ENCODE results near the gene GPNMB.

The GPNMB gene

GRCh38 chr7:23275912-23276311, 29.3 kb downstream of the GPNMB start:
- no peak for DNase-seq

- DNase-seq: no peak
Observed at GRCh38 chr7:23276376-23276775, 29.8 kb downstream of the GPNMB start.

GRCh38 chr7:23276947-23277346, 30.4 kb downstream of the GPNMB start:
- no peak for DNase-seq

GRCh38 chr7:23277359-23277989, 30.9 kb downstream of the GPNMB start:
- DNase-seq: no peak

- DNase-seq: no peak
Observed at GRCh38 chr7:23279819-23280525, 33.4 kb downstream of the GPNMB start.

DNA sequence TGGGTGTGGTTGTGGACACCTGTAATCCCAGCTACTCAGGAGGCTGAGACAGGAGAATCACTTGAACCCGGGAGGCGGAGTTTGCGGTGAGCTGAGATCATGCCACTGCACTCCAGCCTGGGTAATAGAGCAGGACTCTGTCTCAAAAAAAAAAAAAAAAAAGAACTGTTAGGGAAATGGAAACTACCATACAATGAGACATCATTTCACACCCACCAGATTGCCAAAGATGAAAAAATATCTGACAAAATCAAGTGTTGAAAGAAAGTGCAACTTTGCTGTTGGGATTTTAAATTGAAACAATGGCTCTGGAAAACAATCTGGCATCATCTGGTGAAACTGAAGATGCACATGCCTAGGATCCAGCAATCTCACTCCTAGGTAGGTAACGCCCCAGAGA, 36.5 kb downstream of the GPNMB start:
- DNase-seq: no peak

GRCh38 chr7:23284871-23285270, 38.3 kb downstream of the GPNMB start:
- no peak for DNase-seq

DNA sequence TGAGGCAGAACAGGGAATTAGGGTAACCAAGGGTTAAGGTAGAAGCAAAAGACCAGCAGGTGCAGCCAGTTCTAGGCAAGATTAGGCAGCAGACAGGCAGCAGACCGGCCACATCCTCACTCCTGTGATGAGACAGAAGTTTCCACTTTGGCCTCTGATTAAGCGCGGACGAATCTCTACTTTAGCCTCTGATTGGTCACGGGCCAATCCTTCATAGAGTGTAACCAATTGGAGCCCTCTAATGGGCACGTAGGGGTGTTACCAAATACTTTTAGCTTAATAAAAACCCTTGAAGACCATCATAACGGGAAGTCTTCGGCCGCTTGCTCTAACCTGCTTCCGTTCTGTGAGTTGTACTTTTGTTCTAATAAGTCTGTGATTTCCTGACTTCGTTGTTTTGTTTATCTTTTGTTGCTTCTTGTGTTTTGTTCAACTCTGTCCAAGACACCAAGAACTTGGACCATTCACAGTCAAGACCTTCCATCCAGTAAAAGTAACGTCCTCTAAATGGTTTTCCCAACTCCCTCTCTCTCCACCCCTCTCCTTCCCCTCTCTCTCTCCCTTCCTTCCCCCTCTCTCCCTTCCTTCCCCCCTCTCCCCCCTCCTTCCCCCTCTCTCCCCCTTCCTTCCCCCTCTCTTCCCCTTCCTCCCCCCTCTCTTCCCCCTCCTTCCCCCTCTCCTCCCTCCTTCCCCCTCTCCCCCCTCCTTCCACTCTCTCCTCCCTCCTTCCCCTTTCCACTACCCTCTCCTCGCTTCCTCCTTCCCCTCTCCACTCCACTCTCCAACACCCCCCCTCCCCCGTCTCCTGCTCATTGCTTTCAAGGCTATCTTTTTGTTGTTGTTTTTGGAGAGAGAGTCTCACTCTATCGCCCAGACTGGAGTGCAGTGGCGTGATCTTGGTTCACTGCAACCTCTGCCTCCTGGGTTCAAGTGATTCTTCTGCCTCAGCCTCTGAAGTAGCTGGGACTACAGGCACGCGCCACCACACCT, 39.4 kb downstream of the GPNMB start:
- DNase-seq: no peak

- no peak for DNase-seq
Observed at GRCh38 chr7:23287612-23288011, 41.0 kb downstream of the GPNMB start.

- no peak for DNase-seq
Observed at GRCh38 chr7:23290993-23291392, 44.4 kb downstream of the GPNMB start.

DNA sequence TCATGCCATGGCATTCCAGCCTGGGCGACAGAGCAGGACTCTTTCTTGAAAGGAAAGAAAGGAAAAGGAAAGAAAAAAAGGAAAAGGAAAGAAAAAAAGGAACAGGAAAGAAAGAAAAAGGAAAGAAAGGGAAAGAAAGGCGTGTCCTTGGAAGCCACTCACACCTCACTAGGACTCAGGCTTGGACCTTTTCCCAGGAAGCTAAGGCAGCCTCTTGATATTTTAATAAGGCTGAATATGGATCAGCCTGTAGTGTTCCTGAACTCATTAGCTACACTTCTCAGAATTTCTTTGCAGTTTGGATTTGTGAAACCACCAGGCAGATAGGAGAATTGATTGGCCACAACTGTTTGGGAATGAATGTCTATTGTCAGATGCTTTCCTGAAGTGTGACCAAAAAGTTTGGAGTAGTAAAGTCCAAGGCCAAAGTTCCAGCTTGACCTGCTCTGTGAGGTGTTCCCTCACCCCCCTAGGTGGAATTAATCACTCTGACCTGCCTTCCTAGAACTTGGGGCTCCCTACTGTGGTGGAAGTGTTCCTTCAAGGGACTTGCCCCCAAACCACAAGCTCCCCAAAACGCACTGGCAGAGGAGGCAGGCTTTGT, 45.5 kb downstream of the GPNMB start:
- DNase-seq: no peak

- no peak for DNase-seq
Observed at GRCh38 chr7:23292623-23293022, 46.0 kb downstream of the GPNMB start.

- DNase-seq: no peak
Observed at GRCh38 chr7:23293500-23294073, 47.0 kb downstream of the GPNMB start.

DNA sequence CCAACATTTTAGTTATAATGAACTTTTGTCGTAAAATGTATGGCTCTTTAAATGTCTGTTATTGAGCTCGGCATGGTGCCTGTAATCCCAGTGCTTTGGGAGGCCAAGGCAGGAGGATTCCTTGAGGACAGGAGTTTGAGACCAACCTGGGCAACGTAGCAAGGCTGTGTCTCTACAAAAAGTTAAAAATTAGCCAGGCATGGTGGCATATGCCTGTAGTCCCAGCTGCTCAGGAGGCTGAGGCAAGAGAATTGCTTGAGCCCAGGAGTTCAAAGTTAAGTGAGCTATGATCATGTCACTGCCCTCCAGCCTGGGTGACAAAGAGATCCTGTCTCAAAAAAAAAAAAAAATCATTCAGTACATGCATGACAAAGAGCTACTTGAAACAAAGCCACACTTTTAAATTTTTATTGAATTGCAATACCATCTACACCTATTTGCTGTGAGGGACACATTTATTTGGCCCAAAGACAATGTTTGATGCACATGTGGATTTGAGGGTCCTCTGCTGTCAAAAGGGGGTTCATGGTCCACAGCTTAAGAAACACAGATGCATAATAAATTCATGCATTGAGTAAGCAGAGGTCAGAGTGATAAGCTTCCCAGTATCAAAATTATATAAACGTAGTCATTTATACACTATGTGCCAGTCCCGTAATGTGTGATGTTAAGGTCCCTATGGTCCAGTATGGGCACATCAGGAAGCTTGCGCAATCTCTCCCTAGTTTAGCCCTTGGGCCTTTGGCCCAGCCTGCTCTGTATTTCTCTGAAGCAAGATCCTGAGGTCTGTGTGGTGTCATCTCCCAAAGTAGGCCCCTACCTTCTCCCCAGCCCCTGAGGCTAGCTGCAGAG, 48.2 kb downstream of the GPNMB start:
- DNase-seq: no peak

GRCh38 chr7:23295401-23295697, 48.8 kb downstream of the GPNMB start:
- DNase-seq: no peak

DNA sequence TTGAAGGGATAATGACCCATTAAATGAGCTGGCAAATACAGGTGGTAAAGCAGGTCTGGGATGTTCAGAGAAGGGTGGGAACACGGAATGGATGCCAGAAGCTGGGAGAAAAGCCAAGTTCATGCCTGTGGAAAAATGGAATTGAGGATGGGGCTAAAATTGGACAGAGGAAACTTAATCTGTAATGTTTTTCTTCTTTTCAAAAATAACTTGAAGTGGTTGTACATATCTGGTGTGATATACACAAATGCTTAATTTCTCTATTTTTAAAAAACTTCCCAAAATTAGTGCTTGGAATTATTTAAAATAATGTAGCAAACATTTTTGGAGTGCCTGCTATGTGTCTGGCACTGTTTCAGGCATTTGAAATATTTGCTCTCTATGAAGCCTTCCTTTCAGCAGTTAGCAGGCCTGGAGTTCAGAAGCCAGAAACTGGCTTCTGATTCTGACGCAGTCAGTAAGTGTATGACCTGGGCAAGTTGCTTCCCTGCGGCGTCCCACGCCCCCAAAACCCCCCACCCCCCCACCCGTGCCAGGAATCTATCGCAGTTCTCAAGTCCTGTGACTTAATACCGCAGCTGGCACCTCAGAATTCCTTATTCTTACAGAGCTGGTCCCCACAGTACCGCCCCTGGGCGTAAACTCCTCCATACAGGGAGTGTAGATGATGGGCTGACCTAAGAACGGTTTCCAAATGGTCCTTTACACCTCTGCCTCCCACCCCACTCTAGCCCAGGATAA, 51.7 kb downstream of the GPNMB start:
- DNase-seq: no peak

GRCh38 chr7:23298885-23299769, 52.6 kb downstream of the GPNMB start, which contains the start of gene MALSU1:
MALSU1 (plus strand) TSS chr7:23299339; CDS start chr7:23299353, 14 bp downstream.
- peak; percentile 98 for DNase-seq

- DNase-seq: no peak
Observed at GRCh38 chr7:23299770-23300300, 53.3 kb downstream of the GPNMB start.

GRCh38 chr7:23306936-23307521, 60.5 kb downstream of the GPNMB start:
- no peak for DNase-seq
